Measurements from ENCODE around the gene WFS1. TPM values are rescaled to one million over a fixed set of nuclear protein-coding genes. Genes with fewer than 3 reads are reported as not detected.

Gene WFS1
- 14.3 TPM for total RNA-seq

- peak; percentile 98 for ATAC-seq
- DNase-seq (ENCODE audit: low spot score), result peak; percentile 100
Measured at GRCh38 chr4:6269616-6270511, at the start of gene WFS1. WFS1 (plus strand) TSS chr4:6269850; CDS start chr4:6277456, 7,606 bp downstream.

DNA sequence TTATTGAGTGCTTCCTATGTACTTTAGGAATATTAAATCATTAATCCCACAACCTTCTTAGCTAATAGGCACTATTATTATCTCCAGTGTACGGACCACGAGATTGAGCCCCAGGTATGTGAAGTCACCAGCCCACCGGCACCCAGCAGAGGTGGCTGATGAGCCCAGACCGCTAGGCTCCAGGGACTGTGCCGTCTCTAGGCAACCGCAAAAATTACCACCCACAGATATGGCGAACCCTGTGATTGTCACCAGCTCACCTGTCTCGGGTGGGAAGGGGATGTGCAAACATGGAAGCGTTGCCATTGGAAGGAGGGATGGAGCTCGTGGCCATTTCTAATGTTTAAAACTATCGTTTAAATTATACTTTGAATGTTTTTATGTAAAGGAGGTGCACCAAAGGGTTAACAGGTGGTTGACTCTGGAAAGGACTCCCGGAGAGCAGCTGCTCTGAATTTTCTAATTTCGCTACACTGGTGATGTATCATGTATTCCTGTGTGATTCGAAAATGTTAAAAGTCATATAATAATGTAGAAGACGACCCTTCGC, 48.3 kb upstream of the WFS1 start:
- no peak for ATAC-seq

DNA sequence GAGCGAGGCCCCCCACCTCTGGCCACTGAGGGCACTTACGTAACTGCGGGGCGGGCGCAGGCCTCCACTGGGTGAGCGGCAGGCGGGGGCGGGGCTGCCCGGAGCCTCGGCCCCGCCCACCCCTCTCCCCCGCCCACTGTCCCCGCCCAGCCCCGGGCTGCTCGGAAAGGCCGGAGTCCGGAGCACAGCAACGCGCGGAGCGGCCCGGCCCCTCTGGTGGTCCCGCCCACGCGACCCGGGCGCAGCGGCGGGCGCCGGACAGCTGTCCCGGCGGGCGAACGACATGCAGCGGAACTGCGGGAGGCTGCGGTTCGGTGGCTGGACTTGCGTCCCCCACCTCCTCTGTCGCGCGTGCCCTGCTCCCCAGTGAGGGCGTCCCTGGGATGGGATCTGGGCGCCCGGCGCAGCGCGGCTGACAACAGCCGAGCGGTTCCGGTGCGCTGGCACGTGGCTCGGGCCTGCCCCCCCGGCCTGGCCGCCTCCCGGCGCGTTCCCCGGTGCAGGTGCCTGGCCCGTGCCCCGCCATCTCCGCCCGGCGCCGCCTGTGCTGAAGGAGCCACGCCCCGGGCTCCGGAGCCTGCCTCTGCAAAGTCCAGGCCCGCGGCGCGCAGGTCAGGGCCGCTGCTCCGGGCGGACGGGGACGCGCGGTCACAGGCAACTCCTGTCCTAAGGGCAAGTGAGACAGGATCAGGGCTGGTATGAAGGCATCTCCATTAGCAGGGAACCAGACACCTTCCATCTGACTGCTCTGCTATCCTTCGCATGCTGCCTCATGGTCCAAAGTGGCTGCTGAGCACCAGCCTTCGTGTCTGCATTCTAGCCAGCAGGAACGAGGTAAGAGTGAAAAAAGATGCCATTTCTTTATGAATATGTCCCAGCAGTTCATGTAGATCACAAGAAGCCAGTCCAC, 47.5 kb upstream of the WFS1 start:
- ATAC-seq (peak; percentile 62), DNase-seq (ENCODE audit: low spot score) (no peak)

More for the DNA sequence above, 48.3 kb upstream of the WFS1 start:
- DNase-seq (ENCODE audit: low spot score), result no peak

DNA sequence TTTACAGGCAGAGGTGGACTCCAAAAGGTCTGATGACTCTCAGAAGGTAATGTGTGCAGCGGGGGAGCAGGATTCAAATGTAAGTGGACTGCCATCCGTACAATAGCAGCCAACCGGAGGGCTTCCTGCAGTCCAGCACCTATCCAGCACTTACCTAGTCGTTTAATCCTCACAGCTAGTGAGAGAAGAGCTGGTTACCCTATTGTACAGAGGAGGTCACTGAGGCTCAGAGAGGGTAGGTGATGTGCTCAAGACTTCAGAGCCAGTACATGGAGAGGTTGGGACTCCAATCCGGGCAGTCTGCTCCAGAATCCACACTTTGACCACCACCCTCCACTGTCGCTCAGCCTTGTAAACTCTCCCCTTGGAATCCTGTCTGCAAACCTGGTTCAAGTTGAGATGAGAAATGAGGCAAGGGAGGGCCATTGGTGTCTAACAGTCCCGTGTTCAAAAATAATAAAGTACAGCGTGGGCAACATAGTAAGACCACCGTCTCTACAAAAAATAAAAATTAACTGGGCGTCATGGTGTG, 46.8 kb upstream of the WFS1 start:
- no peak for ATAC-seq
- DNase-seq (ENCODE audit: low spot score), result no peak

DNA sequence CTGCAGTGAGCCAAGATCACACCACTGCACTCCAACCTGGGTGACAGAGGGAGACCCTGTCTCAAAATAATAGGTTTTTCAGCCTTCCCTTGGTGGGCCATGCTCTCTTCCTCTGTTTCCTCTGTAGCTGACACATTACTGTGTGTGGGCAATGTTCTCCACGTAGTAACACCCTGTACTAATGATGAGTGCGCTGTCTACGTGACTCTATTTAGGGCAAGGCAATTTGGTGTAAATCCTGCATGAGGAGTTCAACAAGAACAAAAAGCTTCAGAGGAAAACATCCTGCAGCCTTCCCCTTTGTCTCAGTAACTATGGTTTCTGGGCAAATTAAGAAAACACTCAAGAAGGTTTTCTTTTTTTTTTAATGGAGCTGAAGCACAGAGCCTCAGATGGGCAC, 44.9 kb upstream of the WFS1 start:
- no peak for ATAC-seq
- DNase-seq (ENCODE audit: low spot score), result no peak

DNA sequence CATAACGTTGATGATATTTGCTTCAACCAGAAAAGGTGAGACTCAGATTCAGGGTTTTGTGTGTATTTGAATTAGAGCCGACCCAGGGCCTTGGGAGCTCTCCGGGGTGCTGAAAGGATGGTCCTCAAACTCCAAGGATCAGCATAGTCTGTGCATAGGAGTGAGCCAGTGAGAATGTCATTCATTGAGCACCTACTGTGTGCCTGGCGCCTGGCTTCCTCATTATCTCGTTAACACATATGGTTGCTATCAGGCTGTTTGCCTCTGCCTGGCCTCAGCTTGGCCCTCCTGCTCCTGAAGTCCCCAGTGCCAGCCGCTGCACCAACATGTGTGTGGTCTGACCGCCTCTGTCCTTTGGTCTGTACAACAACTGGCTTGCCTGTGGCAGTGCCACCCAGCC, 44.2 kb upstream of the WFS1 start:
- DNase-seq (ENCODE audit: low spot score) (no peak), ATAC-seq (peak; percentile 52)

DNA sequence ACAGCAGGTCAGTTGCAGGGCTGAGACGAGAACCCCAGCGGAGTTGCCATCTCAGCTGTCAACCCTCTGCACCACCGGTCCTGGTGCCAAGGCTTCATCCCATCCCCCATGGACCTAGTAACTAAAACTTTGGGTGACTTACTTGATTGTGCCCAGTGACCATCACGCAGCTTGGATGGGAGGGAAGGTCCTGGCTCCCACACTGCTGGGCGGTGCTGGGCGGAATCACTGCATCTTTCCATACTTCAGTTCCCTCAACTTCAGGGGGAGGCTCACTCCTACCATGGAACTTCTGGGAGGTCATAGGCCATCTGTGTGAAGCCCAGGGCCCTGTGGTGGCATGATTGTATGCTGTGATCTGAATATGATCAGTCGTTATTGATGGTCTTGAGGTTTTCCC, 43.1 kb upstream of the WFS1 start:
- no peak for ATAC-seq
- DNase-seq (ENCODE audit: low spot score), result no peak

GRCh38 chr4:6227412-6228157, 42.1 kb upstream of the WFS1 start:
- ATAC-seq (no peak), DNase-seq (ENCODE audit: low spot score) (peak; percentile 12)

DNA sequence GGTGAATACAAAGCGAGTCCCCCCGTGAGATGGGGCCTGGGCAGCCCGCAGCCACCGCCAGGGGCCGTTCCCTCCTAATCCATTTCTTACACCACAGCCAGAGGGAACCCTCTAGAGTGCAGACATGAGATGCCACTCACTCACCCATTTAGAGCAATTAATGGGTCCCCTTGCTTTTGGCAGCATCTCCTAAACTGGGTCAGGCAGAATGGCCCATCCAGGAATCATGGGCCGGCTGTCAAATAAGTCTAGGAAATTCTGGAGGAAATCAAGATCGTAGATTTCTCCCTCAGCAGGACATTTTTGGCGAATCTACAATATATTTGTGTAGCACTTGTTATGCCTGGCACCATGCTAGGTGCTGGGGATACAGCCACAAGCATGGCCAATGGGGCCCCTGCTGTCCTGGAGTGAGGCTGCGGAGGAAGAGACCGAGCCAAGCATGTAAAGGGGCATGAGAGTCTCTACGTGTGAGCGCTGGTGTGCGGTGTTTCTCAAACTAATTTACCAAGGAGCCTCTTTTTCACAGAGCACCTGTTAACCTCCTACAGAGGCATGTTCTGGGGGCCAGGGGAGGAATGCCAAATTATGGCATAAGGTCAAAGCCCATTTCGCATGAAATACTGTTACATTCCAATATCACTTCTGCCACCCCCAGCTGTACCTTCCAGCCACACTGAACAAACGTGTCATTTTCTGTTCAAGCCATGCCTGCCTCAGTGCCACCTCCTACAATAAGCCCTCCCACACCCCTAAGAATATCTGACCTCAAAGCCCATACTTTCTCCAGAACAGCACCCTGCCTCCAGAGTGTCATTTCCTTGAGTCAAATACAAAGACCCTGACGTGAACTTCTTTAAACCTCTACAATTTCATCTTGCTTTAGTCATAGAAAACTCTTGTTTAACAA, 41.2 kb upstream of the WFS1 start:
- DNase-seq (ENCODE audit: low spot score) (peak; percentile 12), ATAC-seq (no peak)

DNA sequence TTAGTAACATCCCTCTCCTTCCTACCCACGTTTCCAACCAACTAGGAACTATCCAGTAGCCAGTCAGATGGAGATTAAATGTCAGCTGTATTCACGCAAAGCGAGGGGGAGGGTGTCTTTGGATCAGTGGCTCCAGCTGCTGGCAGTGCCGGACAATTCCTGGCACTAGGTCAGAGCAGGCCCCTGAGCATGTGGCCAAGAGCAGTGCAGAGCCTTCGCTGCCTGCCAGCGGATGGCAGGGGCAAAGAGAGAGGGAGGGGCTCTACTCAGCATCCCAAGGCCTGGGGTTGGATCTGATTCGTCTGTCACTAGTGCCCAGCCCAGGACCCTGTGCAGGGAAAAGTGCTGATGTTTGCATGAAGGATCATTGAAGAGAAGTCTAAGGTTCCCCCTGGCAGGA, 40.6 kb upstream of the WFS1 start:
- ATAC-seq, result no peak
- DNase-seq (ENCODE audit: low spot score), result no peak

GRCh38 chr4:6229671-6230501, 39.8 kb upstream of the WFS1 start:
- DNase-seq (ENCODE audit: low spot score) (no peak), ATAC-seq (no peak)

DNA sequence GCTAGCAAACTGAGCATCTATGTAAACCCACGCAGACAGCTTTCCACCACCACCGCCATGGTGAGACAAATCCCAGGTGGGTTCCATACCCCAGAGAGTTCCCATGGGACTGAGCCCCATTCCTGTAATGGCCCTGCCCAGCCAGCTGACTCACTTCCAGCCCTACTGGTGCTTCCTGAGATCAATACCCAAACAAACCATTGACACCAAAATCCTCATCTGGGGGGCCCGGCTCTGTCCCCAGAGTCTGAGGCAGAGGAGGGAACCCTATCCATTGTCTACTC, 39.2 kb upstream of the WFS1 start:
- DNase-seq (ENCODE audit: low spot score), result no peak
- no peak for ATAC-seq

- ATAC-seq (no peak), DNase-seq (ENCODE audit: low spot score) (no peak)
Measured at GRCh38 chr4:6230827-6231662, 38.6 kb upstream of the WFS1 start.

DNA sequence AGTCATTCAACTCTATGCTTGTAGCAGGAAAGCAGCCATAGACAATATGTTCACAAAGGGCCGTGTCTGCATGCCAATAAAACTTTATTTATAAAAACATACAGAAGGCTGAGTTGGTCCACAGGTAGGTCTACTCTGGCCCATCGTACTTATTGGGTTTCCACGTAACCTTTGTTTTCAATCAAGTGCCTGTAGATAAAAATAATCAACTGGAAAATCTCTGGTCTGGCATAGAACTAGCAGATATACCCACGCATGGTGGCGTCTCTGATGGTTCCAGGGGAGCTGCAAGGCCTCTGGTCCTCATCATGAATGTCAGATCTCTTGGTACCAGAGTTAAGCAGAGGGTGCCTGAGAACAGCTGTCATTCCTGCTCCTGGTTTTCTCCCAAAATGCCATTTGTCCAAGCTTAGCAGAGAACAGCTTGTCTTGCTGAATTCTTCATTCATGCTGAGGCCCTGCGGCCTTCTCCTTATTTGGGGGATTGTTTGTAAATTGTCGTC, 37.9 kb upstream of the WFS1 start:
- ATAC-seq, result no peak
- no peak for DNase-seq (ENCODE audit: low spot score)

GRCh38 chr4:6232836-6233785, 36.5 kb upstream of the WFS1 start:
- DNase-seq (ENCODE audit: low spot score), result no peak

DNA sequence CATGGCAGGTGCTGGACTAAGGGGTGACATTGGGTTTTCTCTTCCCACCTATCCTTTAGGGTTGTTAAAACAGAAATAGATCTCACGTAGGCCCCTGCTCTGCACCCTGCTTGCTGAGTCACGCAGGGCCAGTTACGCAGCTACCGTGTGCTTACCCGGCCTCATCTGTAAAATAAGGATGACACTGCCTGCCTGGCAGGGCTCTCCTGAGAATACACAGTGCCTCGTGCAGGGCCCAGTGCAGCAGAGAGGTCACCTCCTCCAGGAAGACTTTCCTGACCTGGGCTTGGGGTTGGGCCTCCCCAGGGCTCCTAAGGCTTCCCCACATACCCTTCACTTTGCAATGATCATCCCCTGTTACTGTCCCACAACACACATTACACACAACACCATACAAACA, 35.7 kb upstream of the WFS1 start:
- ATAC-seq (no peak), DNase-seq (ENCODE audit: low spot score) (no peak)

More at GRCh38 chr4:6232836-6233785, 36.5 kb upstream of the WFS1 start:
- no peak for ATAC-seq

Measured in left lobe of liver (tissue), 2 donors.